HFF-Myc (cell line): Measurements from ENCODE around the gene PDIA5.

Source experiments
- DNase-seq: peaks from one replicate; pipeline ENCODE4 v3.0.0-alpha.2; 2011; ENCODE audit warnings: low read depth; ENCODE audit errors: extremely low read depth
- H3K4me3 ChIP-seq: replicated peaks from 2 replicates; pipeline ENCODE4 v1.5.1; 2011; ENCODE audit warnings: low read depth, mild to moderate bottlenecking, control low read depth, low read length
- TF ChIP-seq, protein P1 (sequence below): IDR thresholded peaks from 2 replicates; pipeline ENCODE4 v1.5.1; 2012; ENCODE audit warnings: mild to moderate bottlenecking, low read depth, low read length, control low read depth; ENCODE audit errors: missing control alignments

The PDIA5 gene

GRCh38 chr3:123031051-123031450 lies 35.8 kb upstream of the PDIA5 start:
- TF ChIP-seq, protein P1, sequence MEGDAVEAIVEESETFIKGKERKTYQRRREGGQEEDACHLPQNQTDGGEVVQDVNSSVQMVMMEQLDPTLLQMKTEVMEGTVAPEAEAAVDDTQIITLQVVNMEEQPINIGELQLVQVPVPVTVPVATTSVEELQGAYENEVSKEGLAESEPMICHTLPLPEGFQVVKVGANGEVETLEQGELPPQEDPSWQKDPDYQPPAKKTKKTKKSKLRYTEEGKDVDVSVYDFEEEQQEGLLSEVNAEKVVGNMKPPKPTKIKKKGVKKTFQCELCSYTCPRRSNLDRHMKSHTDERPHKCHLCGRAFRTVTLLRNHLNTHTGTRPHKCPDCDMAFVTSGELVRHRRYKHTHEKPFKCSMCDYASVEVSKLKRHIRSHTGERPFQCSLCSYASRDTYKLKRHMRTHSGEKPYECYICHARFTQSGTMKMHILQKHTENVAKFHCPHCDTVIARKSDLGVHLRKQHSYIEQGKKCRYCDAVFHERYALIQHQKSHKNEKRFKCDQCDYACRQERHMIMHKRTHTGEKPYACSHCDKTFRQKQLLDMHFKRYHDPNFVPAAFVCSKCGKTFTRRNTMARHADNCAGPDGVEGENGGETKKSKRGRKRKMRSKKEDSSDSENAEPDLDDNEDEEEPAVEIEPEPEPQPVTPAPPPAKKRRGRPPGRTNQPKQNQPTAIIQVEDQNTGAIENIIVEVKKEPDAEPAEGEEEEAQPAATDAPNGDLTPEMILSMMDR, result no peak
- no peak overlapping the region for H3K4me3 ChIP-seq
- no peak for DNase-seq

DNA sequence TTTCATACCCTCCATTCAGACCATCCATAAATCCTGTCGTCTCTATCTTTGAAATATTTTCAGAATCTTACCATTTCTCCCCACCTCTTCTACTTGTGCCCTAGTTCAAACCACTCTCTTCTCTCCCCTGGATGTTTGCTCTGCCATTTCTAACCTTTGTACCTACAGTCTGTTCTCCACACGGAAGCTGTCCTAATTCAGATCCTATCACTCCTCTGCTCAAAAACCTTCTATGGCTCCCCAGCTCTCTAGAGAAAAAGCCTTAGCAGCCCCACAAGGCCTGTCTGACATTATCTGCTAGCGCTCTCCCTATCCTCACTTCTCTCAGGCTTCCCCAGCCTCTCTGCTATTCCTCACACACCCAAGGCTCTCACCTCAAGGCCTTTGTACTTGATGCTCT lies 34.8 kb upstream of the PDIA5 start:
- no peak overlapping the region for H3K4me3 ChIP-seq
- TF ChIP-seq, protein P1, result no peak
- no peak for DNase-seq

GRCh38 chr3:123034120-123034519 lies 32.7 kb upstream of the PDIA5 start:
- no peak overlapping the region for H3K4me3 ChIP-seq
- no peak for DNase-seq
- TF ChIP-seq, protein P1, result no peak

- TF ChIP-seq, protein P1, result no peak
- H3K4me3 ChIP-seq, result no peak overlapping the region
- no peak for DNase-seq
Measured at GRCh38 chr3:123034996-123035395, 31.8 kb upstream of the PDIA5 start.

DNA sequence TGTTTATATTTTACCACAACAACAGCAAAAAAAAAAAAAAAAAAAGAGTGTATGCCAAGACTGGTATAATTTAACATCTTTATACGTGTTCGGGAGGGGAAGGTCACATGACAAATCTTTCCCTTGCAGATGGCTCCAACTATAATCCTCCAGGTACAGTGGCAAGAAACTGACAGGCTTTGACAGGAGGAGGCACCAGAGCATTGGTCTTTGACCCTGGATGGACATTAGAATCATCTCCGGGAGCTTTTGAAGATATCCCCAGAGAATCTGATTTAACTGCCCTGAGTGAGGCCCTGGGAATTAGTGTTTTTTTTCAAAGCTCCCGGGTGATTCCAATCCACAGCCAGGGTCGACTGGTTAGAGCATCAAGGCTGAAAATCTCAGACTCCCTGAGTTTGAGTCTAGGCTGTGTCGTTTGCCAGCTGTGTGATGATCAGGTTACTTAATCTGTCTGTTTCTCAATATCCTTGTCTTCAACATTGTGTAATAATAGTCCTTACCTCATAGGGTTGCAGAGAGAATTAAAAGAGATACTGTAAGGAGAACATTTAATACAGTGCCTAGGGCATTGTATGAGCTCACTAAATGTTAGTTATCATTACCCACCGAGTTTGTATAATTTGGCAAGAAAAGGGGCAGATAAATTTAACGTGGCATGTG lies 30.3 kb upstream of the PDIA5 start:
- TF ChIP-seq, protein P1, result no peak
- DNase-seq, result no peak
- H3K4me3 ChIP-seq, result no peak overlapping the region

GRCh38 chr3:123037015-123037375 lies 29.8 kb upstream of the PDIA5 start:
- no peak overlapping the region for H3K4me3 ChIP-seq
- TF ChIP-seq, protein P1, result no peak
- DNase-seq, result no peak

DNA sequence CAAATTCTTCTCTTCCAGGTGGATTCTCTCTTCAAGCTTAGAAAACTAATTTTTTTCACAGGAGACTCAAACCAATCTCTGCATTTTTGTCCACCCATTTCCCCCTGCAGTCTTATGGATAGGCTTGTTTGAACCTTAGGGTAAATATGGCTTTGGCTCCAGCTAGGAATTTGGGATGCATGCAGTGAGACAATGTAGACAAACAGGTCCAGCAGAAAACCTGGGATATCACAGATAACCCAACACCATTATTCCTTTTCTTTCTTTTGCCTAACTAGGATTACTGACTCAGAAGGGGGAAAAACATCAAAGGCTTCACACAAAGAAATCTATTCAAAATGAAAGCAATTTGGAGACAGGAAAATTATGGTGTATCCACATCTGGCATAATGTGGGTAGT lies 28.1 kb upstream of the PDIA5 start:
- no peak for DNase-seq
- TF ChIP-seq, protein P1, result no peak
- H3K4me3 ChIP-seq, result no peak overlapping the region
